GM18858 (cell line): ENCODE results near the gene MARCHF10.
A peak's percentile ranks its signal among the peaks of the same experiment; 100 is the strongest.

Experiments used
- ATAC-seq: cut with Tn5 transposase; IDR thresholded peaks from one replicate; pipeline ENCODE4 v1.9.1; 2021; ENCODE audit not compliant: unreplicated experiment

Gene MARCHF10

GRCh38 chr17:62662855-62663254 is 145.3 kb downstream of the MARCHF10 start:
- ATAC-seq = no peak

DNA sequence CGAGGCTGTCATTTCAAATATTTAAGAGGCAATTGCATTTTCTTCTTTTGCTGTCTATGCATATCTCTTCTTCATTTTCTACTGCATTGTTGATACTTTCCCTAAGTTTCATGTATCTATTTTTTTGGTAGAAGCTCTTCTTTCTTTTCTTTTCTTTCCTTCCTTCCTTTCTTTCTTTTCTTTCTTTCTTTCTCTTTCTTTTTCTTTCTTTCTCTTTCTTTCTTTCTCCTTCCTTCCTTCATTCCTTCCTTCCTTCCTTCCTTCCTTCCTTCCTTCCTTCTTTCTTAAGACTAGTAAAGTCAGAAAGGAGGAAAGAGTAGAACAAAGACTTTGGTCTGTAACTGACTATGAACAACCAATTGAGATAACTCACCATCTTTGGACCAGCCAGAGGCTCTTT is 146.8 kb downstream of the MARCHF10 start:
- ATAC-seq = no peak

- no peak for ATAC-seq
These were observed 147.4 kb downstream of the MARCHF10 start for GRCh38 chr17:62660629-62661118.

DNA sequence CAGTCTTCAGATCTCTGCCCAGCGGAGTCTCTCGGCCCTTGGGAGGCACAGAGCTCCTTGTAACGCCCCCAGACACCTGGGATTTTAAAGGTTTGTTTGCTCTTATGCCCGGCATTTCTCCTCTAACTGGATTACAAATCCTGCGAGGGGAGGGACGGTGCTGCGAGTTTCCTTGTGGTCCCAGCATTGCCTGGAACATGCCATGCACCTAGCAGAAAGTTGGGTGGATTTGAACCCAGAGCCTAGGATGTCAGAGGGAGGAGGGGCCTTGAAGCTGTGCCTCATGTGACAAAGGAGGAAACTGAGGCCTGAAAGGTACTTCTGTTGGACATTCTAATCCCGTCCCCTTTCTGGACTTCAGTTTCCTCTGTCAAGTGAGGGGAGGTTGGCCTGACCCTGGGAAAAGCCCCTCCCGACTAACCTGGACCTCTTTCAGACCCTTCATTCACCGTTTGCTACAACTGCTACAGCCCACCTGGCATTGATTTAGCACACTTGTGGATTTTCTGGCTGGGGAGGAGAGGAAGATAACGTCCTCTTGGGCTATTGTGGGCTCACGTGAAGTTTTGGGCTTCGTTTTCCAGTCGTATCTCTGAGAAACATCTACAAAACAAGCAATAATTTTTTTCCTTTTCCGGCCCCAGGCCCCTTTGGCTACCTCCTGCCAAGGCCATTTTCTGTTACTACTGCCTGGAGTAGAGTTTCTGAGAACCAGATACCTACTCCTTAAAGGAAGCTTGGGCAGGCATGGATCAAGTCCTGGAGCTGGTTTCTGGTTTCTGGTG is 149.8 kb downstream of the MARCHF10 start:
- ATAC-seq = no peak

DNA sequence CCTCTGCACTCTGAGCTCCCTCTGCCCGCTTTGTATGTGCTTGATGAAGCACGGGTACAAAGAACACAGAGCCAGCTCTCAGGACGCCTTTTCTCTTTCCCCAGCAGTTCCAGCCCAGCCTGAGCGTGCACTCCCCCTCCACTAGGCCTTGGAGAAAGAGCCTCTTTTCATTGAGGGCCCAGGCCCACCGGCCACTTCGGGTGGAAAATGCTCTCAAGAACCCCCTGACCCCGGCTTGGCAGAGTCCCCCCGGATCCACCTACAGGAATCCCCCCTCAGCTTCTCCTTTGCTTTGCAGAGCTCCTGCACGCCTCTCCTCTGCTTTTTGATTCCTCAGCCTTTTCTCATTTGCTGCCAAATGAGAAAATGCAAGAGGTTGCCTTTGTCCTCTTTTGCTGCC is 150.4 kb downstream of the MARCHF10 start:
- no peak for ATAC-seq

DNA sequence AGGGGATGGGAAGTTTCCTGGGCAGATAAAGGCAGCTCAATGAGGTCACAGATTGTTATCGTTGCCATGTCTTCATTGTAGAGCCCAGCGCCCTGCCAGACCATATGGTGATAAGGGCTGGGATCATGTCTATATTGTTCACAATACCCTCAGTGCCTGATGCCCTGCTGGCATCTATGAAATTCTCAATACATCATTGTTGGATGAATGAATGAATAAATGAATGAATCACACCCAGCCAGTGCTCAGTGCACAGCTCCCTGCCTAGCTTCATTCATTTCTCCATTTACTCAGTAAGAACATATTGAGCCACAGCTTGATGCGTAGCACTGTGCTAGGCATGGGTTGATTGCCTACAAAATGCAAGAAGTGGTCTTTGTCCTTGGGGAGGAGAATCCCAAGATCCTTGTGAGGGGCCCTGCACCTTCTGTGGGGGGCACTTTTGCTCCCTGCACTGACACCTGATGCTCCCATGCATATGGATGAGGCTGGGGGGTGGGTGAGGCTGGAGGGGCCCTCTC is 150.9 kb downstream of the MARCHF10 start:
- ATAC-seq = no peak

GRCh38 chr17:62656446-62656845 is 151.7 kb downstream of the MARCHF10 start:
- ATAC-seq = no peak

- ATAC-seq = no peak
These were observed 152.5 kb downstream of the MARCHF10 start for GRCh38 chr17:62655656-62656055.

- ATAC-seq = no peak
These were observed 154.0 kb downstream of the MARCHF10 start for GRCh38 chr17:62653826-62654761.

DNA sequence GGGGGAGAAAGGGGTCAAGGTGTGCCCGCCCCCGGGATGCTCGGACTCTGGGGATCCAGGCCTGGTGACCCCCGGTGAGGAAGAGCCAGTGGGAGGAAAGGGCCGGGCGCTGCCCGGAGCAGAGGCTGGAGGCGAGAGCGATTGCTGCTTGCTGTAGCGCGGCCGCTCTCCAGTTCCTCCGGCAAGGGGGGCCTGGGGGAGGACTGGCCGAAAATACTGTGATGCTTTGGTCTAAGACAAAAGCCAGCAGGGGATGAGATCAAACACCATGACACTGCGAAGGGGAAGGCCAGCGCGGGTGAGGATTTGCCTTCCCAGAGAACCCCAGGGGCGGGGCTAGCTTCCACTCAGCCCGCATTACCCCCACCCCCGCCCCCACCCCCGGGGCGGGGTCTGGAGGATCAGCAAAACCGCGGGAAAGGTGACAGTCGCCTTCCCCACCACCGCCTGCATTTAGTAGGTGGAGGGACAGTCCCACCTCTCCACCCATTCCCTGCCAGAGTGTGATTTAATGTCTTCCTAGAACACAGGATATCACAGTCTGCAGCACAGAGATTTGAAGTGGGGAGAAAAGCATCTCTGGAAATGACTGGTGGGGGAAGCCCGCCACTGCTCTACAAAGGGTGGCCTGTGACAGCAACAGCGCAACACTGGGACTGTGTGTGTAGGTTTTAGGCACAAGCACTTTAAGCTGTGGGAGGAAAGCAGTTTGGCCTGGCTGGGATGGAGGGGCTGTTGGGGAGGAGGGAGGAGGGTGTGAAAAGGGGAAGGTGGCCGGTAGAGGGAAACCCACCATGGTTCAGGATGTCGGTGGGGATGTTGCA is 154.9 kb downstream of the MARCHF10 start:
- ATAC-seq = peak; percentile 81

DNA sequence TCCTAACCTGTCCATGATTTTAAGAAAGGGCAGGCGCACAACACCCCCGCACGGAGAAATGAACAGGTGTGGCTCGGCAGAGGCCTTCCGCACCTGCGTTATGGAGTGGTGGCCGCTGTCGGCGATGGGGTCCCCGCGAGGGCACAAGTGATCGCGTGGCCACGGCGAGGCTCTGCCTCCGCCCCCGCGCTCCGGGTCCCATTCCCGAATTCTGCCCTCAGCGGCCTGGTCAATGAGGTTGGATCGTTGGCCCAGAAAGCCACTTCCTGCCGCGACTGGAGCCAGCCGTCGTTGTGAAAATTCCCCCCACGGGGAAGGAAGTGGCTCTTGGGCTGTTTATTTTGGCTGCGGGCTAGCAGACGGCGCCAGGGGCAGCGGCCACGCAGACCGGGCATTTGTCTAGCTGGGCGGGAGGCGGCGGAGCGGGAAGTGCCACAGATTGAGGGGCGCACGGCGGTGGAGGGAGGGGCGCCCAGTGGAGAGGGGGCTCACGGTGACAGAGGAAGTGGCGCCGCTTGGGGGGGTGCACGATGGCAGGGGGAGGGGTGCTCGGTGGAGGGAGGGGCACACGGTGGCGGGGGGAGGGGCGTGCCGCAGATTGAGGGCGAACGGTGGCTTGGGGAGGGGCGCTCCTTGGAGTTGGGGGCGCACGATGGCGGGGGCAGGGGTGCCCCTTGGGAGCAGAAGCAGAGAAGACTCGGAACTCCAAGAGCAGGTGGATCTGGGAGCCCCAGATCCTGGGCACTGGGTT is 155.7 kb downstream of the MARCHF10 start:
- ATAC-seq = no peak
